ENCODE results near the gene KCNT2. TPM values are rescaled to one million over a fixed set of nuclear protein-coding genes. Genes with fewer than 3 reads are reported as not detected.

The KCNT2 gene
- polyA plus RNA-seq, 1 experiment, result 2.0 TPM

- no peak overlapping the region for H3K27ac ChIP-seq (ENCODE audit: low read depth, low read length)
- no peaks in the 10 kb centered on the region for H3K9me3 ChIP-seq (ENCODE audit: control insufficient read depth, insufficient read depth, low read length)
- CTCF ChIA-PET, result interaction anchor here (1.0 kb wide), 1 partner anchor 15 kb away, joined by 3 read pairs; no protein-coding TSS in a partner anchor
- no peak for DNase-seq (ENCODE audit: low read depth, low spot score)
- H3K27me3 ChIP-seq (ENCODE audit: control insufficient read depth, insufficient read depth, low read length), result no peaks in the 10 kb centered on the region
- POLR2A ChIA-PET, result no interaction called here
- no peak for TF ChIP-seq CTCF (IDR thresholded peaks at IDR 0.05; ENCODE audit: low read depth, low read length)
- H3K4me3 ChIP-seq (ENCODE audit: low read depth, low read length), result no peak overlapping the region
Measured at GRCh38 chr1:196594700-196595099, 13.5 kb downstream of the KCNT2 start.

- Histone ChIP-seq H3K9me3 (ENCODE audit: control insufficient read depth, insufficient read depth, low read length) (no peaks in the 10 kb centered on the region), H3K27me3 (ENCODE audit: control insufficient read depth, insufficient read depth, low read length) (no peaks in the 10 kb centered on the region), H3K27ac (ENCODE audit: low read depth, low read length) (no peak overlapping the region), H3K4me3 (ENCODE audit: low read depth, low read length) (no peak overlapping the region)
- ChIA-PET POLR2A (no interaction called here), CTCF (interaction anchor here (1.0 kb wide), 1 partner anchor 15 kb away, joined by 3 read pairs; no protein-coding TSS in a partner anchor)
- TF ChIP-seq CTCF (IDR thresholded peaks at IDR 0.05; ENCODE audit: low read depth, low read length), result no peak
- no peak for DNase-seq (ENCODE audit: low read depth, low spot score)
Measured at GRCh38 chr1:196593955-196594354, 14.3 kb downstream of the KCNT2 start.

GRCh38 chr1:196590959-196591358 lies 17.3 kb downstream of the KCNT2 start:
- H3K9me3 ChIP-seq (ENCODE audit: control insufficient read depth, insufficient read depth, low read length), result no peaks in the 10 kb centered on the region
- ChIA-PET POLR2A (no interaction called here), CTCF (no interaction called here)
- no peak for TF ChIP-seq CTCF (IDR thresholded peaks at IDR 0.05; ENCODE audit: low read depth, low read length)
- no peaks in the 10 kb centered on the region for H3K27me3 ChIP-seq (ENCODE audit: control insufficient read depth, insufficient read depth, low read length)
- no peak overlapping the region for H3K27ac ChIP-seq (ENCODE audit: low read depth, low read length)
- DNase-seq (ENCODE audit: low read depth, low spot score), result no peak
- H3K4me3 ChIP-seq (ENCODE audit: low read depth, low read length), result no peak overlapping the region

- H3K9me3 ChIP-seq (ENCODE audit: control insufficient read depth, insufficient read depth, low read length), result no peaks in the 10 kb centered on the region
- no peak for DNase-seq (ENCODE audit: low read depth, low spot score)
- ChIA-PET CTCF (no interaction called here), POLR2A (no interaction called here)
- no peak overlapping the region for H3K4me3 ChIP-seq (ENCODE audit: low read depth, low read length)
- H3K27me3 ChIP-seq (ENCODE audit: control insufficient read depth, insufficient read depth, low read length), result no peaks in the 10 kb centered on the region
- H3K27ac ChIP-seq (ENCODE audit: low read depth, low read length), result no peak overlapping the region
- no peak for TF ChIP-seq CTCF (IDR thresholded peaks at IDR 0.05; ENCODE audit: low read depth, low read length)
Measured at GRCh38 chr1:196590012-196590708, 18.1 kb downstream of the KCNT2 start.

GRCh38 chr1:196584696-196585095 lies 23.5 kb downstream of the KCNT2 start:
- Histone ChIP-seq H3K9me3 (ENCODE audit: control insufficient read depth, insufficient read depth, low read length) (no peaks in the 10 kb centered on the region), H3K4me3 (ENCODE audit: low read depth, low read length) (no peak overlapping the region), H3K27ac (ENCODE audit: low read depth, low read length) (no peak overlapping the region), H3K27me3 (ENCODE audit: control insufficient read depth, insufficient read depth, low read length) (no peaks in the 10 kb centered on the region)
- CTCF ChIA-PET, result no interaction called here
- DNase-seq (ENCODE audit: low read depth, low spot score), result no peak
- POLR2A ChIA-PET, result no interaction called here
- TF ChIP-seq CTCF (IDR thresholded peaks at IDR 0.05; ENCODE audit: low read depth, low read length), result no peak
